Astrocyte (in vitro differentiated cells and primary cell): ENCODE results near the gene CYP21A2.
"Not testable (repeated sequence)": the region's sequence is repeated elsewhere in the genome, so short reads cannot be mapped to it uniquely, and the experiment has no call there.

Experiments used
- CTCF ChIP-seq: IDR thresholded peaks from 2 replicates; pipeline ENCODE4 v1.5.1; 2011; ENCODE audit warnings: low read depth, mild to moderate bottlenecking, inconsistent platforms, low read length, moderate library complexity; ENCODE audit not compliant: insufficient read depth
- EZH2 ChIP-seq: IDR thresholded peaks from 2 replicates; pipeline ENCODE4 v1.6.1; 2012; ENCODE audit warnings: mild to moderate bottlenecking, low read length, inconsistent platforms; ENCODE audit not compliant: insufficient read depth

GRCh38 chr6:32012941-32013617 is 25.1 kb upstream of the CYP21A2 start:
- not testable (repeated sequence) for TF ChIP-seq CTCF, EZH2
